NK-92 (cell line): ENCODE measurements around the gene NSA2.
"Not testable (repeated sequence)": the region's sequence is repeated elsewhere in the genome, so short reads cannot be mapped to it uniquely, and the experiment has no call there.

Experiments used
- DNase-seq: peaks from one replicate; lab custom pipeline; 2025; ENCODE audit not compliant: unreplicated experiment; lab: John Stamatoyannopoulos, UW

NSA2 gene

DNA sequence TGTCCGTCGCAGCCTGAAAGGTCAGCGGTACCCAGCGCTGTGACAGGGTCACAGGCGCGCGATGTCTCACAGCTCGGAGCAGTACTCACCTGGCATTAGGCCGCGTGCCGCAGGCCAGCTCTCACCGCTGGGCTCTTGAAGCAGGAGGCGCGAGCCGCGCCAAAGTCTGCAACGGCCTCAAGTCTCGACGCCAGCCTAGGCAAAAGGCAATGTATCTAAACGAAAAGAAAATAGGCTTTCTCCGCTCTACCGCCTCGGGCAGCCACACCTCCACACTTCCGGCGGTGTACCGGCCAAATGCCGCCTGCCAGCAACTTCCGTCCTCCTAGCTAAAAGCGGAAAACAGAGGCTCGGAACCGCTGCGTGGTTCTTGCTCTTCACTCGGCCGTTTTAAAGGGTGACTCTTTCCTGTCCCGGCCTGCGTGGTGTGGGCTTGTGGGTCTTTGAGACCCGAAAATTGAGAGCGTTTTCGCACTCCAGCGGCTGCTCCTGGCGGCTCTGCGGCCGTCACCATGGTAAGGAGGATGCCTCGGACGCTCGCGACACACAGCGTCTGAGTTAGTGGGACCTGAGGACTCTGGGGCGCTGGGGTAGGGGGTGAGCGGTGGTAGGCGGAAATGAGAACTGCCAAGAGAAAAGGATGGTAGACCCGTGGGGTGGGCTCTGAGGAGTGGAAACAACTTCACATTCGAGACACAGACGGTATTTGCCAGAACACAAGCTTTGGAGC, at the start of gene NSA2, which contains the start of gene GFM2:
NSA2 (plus strand) TSS at position 401 of the 730 bp plus-strand sequence; CDS start at position 513, 112 bp downstream.
GFM2 (minus strand) TSS at position 269 of the 730 bp plus-strand sequence. CDS start 3,375 bp downstream, outside the sequence.
- DNase-seq = peak; percentile 38

GRCh38 chr5:74717596-74717995, 49.5 kb upstream of the NSA2 start:
- no peak for DNase-seq

- DNase-seq = no peak
Measured at GRCh38 chr5:74722271-74722670, 44.8 kb upstream of the NSA2 start.

DNA sequence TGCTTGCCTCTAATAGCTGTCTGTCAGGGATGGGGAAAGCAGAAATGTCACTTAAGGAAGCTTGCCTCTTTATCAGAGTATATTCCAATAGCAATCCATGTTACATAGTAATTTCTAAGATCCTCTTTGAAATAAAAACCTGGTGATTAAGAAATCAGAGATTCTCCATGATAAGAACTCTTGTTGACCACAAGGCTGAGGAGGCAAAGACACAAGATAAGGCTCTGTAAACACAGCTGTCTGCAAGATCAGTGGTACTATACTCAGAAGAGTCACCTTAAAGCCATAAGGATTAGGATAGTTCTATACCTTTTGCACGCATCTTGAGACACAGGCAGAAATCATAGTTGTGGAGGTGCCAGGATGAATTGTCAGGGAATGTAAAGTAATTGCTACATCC, 41.7 kb upstream of the NSA2 start:
- no peak for DNase-seq

GRCh38 chr5:74736759-74737158, 30.3 kb upstream of the NSA2 start:
- DNase-seq = no peak

GRCh38 chr5:74738406-74738805, 28.6 kb upstream of the NSA2 start:
- no peak for DNase-seq

DNA sequence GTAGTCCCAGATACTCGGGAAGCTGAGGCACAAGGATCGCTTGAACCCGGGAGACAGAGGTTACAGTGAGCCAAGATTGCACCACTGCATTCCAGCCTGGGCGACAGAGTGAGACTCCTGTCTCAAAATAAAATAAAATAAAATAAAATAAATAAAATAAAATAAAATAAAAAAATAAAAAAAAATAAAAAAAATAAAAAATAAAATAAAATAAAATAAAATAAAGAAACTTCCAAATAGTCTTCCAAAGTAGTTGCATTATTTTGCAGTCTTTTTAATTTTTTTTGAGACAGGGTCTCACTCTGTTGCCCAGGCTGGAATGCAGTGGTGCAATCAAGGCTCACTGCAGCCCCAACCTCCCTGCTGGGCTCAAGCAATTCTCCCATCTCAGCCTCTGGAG, 18.3 kb upstream of the NSA2 start:
- DNase-seq = not testable (repeated sequence)

DNA sequence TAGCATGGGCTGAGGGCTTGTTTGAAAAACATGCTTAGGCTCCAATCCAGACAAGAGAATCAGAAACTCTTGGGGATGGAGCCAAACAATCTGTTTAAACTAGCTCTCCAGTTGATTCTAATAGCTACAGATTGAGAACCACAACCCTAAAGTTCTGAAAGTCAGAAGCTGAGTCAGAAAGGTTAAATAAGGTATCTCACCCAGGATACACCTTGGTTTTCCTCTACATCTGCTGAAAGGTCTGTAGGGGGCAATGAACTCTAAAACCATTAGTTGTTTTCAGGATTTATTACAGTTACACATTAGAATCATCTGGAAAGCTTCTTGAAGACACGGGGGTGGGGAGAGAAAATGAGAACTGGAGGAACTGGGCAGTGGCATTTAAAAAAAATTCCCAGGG, 5.8 kb upstream of the NSA2 start:
- no peak for DNase-seq

- no peak for DNase-seq
Measured at GRCh38 chr5:74762599-74762998, 4.5 kb upstream of the NSA2 start.

GRCh38 chr5:74763504-74763903, 3.5 kb upstream of the NSA2 start:
- DNase-seq = no peak

- no peak for DNase-seq
Measured at GRCh38 chr5:74765201-74765600, 1.8 kb upstream of the NSA2 start.

DNA sequence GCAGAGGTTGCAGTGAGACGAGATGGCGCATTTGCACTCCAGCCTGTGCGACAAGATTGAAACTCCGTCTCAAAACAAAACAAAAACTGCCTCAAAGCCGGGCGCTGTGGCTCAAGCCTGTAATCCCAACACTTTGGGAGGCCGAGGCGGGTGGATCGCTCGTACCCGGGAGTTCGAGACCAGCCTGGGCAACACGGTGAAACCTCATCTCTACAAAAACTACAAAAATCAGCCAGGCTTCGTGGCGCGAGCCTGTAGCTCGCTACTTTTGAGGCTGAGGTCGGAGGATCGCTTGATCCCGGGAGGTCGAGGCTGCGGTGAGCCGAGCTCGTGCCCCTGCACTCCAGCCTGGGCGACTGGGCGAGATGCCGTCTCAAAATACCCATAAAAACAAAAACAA, 1.1 kb upstream of the NSA2 start:
- DNase-seq = no peak

GRCh38 chr5:74766418-74766848, 616 bp upstream of the NSA2 start:
- no peak for DNase-seq

DNA sequence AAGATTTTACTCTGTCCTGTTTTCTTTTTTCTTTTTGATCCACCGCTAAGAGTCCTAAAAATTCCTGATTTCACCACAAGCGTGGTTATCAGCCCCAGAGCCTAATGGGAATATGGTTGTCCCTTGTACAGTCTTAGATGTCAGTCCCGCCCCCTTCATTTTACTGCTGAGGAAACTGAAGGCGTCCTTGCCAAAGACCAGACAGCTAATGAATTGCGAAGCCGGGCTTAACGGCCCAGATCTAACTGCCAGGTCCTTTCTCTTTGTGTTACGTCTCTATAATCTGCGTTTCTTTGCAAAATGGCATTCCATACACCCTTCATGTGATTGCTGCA, 497 bp downstream of the NSA2 start:
- no peak for DNase-seq

DNA sequence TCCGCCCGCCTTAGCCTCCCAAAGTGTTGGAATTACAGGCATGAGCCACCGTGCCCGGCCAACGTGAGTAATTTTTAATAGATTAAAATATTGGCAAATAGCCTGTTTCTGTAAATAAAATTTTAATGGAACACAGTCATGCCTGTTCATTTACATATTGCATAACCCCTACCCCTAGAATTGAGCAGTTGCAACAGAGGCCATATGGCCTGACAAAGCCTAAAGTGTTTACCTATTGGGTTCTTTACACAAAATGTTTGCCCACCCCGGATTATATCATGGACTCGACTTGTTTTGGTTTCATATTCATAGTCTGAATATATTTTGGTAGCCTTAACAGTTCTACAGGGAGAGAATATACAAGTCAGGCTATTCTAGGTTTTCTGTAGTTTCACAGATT, 5.3 kb downstream of the NSA2 start:
- no peak for DNase-seq

GRCh38 chr5:74778609-74779008, 11.6 kb downstream of the NSA2 start:
- DNase-seq = no peak

DNA sequence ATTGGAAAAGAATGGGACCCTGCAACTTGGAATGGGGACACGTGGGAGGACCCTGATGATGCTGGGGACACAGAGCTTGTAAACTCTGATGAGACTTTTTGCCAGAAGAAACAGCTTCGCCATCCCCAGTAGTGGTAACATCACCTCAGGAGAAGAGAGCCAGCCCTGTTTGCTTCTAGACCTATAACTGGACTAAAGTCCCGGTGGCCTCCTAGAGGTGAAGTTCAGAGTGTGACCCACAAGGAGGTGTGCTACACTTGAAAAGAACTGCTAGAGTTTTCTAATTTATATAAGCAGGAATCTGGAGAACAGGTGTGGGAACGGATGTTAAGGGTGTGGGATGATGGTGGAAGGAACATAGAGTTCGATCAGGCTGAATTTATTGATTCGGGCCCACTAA, 19.8 kb downstream of the NSA2 start:
- no peak for DNase-seq

DNA sequence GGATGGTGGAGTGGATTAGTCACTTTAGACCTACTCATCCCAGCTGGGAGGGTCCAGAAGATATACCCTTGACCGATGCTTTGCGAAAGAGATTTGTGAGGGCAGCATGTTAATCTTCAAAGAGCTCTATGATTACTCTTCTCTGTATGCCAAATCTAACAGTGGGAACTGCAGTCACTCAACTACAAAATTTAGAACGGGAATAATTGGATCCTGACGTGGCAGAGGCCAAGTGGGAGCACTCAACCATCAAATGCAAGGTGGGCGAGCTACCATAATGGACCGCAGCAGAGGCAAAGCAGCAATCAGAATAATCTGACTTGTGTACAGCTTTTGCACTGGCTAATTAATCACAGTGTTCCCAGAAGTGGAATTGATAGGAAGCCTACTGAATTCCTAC, 20.4 kb downstream of the NSA2 start:
- no peak for DNase-seq

DNA sequence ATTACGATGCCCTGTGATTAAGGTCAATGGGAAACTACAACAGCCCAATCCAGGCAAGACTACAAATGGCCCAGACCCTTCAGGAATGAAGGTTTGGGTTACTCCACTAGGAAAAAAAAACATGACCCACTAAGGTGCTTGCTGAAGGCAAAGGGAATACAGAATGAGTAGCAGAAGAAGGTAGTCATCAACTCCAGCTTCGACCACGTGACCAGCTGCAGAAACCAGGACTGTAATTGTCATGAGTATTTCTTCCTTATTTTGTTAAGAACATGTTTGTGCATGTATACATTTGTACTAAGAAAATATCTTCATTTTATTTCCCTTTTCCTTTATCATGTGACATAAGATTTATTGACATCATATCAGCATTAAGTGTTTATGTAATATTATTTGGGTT, 24.6 kb downstream of the NSA2 start:
- DNase-seq = not testable (repeated sequence)

DNA sequence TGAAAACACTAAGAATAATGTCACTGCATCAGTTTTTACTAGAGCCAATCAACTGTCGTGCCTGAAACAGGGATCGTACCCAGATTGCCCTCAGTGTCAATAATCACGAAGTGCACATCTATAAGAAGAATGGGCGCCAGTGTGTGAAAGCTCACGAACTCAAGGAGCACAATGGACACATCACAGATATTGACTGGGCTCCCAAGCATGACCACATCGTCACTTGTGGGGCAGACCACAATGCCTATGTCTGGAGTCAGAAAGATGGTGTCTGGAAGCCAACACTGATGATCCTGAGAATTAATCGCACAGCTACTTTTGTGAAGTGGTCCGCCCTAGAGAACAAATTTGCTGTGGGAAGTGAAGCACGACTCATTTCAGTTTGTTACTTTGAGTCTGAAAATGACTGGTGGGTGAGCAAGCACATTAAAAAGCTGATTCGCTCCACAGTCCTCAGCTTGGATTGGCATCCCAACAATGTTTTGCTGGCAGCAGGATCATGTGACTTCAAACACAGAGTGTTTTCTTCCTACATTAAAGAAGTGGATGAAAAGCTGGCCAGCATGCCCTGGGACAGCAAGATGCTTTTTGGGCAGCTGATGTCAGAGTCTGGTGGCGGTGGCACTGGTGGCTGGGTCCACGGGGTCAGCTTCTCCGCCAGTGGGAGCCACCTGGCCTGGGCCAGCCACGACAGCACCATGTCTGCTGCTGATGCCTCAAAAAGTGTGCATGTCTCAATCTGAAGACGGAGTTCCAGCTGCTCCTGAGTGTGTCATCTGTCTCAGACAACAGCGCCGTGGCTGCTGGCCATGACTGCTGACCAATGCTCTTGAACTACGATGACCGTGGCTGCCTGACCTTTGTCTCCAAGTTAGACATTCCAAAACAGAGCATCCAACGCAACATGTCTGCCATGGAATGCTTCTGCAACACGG, 32.2 kb downstream of the NSA2 start:
- no peak for DNase-seq

DNA sequence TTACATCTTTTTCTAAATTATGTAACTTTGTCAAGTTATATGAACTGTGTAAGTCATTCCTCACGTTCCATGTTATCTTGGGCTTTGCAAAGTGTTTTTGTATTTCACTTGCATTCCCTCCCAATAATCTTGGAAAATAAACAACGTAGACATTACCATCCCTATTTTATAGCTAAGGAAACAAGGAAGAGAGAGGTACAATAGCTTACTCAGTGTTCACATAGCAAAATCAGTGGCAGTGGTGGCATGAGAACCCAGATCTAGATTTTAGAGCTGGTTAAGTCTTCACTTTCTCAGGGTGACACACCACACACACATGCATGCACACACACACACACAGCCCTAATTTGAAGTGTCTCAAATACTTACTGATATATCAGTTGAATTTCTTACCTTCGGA, 34.1 kb downstream of the NSA2 start:
- no peak for DNase-seq

- DNase-seq = no peak
Measured at GRCh38 chr5:74801941-74802340, 34.9 kb downstream of the NSA2 start.
